GM12874 (cell line): ENCODE results near the gene AGPS.

Experiments used
- CTCF ChIP-seq: IDR thresholded peaks from 2 replicates; pipeline ENCODE4 v1.5.1; 2011; ENCODE audit warnings: low read depth, mild to moderate bottlenecking, control low read depth, low read length, moderate library complexity; ENCODE audit not compliant: insufficient read depth

AGPS gene

GRCh38 chr2:177586154-177586553 lies 193.6 kb downstream of the AGPS start:
- TF ChIP-seq CTCF: no peak

GRCh38 chr2:177587371-177587770 lies 194.8 kb downstream of the AGPS start:
- no peak for TF ChIP-seq CTCF

- TF ChIP-seq CTCF: no peak
Measured at GRCh38 chr2:177588671-177589070, 196.1 kb downstream of the AGPS start.

- no peak for TF ChIP-seq CTCF
Measured at GRCh38 chr2:177589186-177589585, 196.6 kb downstream of the AGPS start.

GRCh38 chr2:177592397-177592796 lies 199.8 kb downstream of the AGPS start:
- no peak for TF ChIP-seq CTCF

- TF ChIP-seq CTCF: no peak
Measured at GRCh38 chr2:177592945-177593344, 200.4 kb downstream of the AGPS start.

- no peak for TF ChIP-seq CTCF
Measured at GRCh38 chr2:177593402-177593801, 200.8 kb downstream of the AGPS start.
